Mucosa of descending colon (tissue), 3 donors: ENCODE data around the gene MESP2. TPM values are rescaled to one million over a fixed set of nuclear protein-coding genes. Genes with fewer than 3 reads are reported as not detected.

Experiments used
- ATAC-seq: fragments of 200-7000 bp; cut with Tn5 transposase; one replicate; pipeline ENCODE4 v1.9.1; 2020; ENCODE audit warnings: mild to moderate bottlenecking, moderate library complexity
- DNase-seq, 3 donors: peaks; one replicate each; pipeline ENCODE4 v3.0.0-alpha.2; 2020
- H3K36me3 ChIP-seq: fragments of 200-600 bp; one replicate; pipeline ENCODE4 v1.8.0; 2021; ENCODE audit warnings: low read depth, mild to moderate bottlenecking
- H3K4me1 ChIP-seq: fragments of 200-600 bp; one replicate; pipeline ENCODE4 v1.8.0; 2021; ENCODE audit warnings: low read depth, mild to moderate bottlenecking
- H3K4me3 ChIP-seq: fragments of 200-600 bp; one replicate; pipeline ENCODE4 v1.8.0; 2021; ENCODE audit warnings: mild to moderate bottlenecking
- H3K9me3 ChIP-seq: fragments of 200-600 bp; one replicate; pipeline ENCODE4 v1.8.0; 2021; ENCODE audit warnings: mild to moderate bottlenecking
- CTCF ChIP-seq: fragments of 200-600 bp; IDR thresholded peaks from one replicate; pipeline ENCODE4 v1.8.0; 2022; ENCODE audit warnings: antibody characterized with exemption, mild to moderate bottlenecking
- intact Hi-C, 2 donors: fragments of 100-400 bp; cut with DNase I in 1 of 2; cut with micrococcal nuclease in 1 of 2; formaldehyde crosslinking; loops; one replicate each; pipeline versions ENCODE4 v1.11.0 to v1.11.1; 2022; cut with DNase I, micrococcal nuclease
- long read RNA-seq, 2 donors: library from polyadenylated mRNA; unstranded; transcript quantifications; one replicate each; pipeline ENCODE4 v2.0.0, GENCODE V29; 2019 to 2021
- total RNA-seq, 3 donors: library from RNA; stranded (reverse); fragmentation: NEBNext Ultra II Directional in 2 of 3; extraction: Animal tissue kit (Norgen Biotek cat#: 25700) in 2 of 3; gene quantifications; one replicate each; pipeline versions ENCODE4 v1.2.1 to v1.2.4, GENCODE V29; 2021 to 2023
- donor health status: DM: no; HTN: no; CAD: no; lungs with moderate emphysema.
- donor health status: DM: no; HTN: no; CAD: no.
- donor health status: DM: no; HTN: yes; CAD: no.

Gene MESP2
- total RNA-seq: 1 to 10 TPM in 2 of 3 donors, under 1 TPM in 1; 0.79 to 4.7 (median 1.2) TPM
- long read RNA-seq, donor 1: 0 reads
- long read RNA-seq, donor 2: 0 reads

- ATAC-seq (peak; percentile 78), DNase-seq (peak; percentile 82 to 91 (median 88))
- intact Hi-C loops: no loop called here
- no peak within 1 kb of the TSS for H3K4me3 ChIP-seq
- no peaks in the 10 kb centered on the region for H3K9me3 ChIP-seq
- peaks cover 27% of the 10 kb centered on the region for H3K4me1 ChIP-seq
- TF ChIP-seq CTCF: peak; percentile 25
- H3K36me3 ChIP-seq: no peaks in the 10 kb centered on the region
Measured at GRCh38 chr15:89776274-89777072, at the start of gene MESP2. TSS of gene MESP2 (plus strand) at chr15:89776332. CDS start at chr15:89776358, 26 bp downstream.

- no peaks in the 10 kb centered on the region for H3K9me3 ChIP-seq
- no peak for TF ChIP-seq CTCF
- H3K36me3 ChIP-seq: no peaks in the 10 kb centered on the region
- H3K4me3 ChIP-seq: no peak overlapping the region
- ATAC-seq: peak; percentile 25
- no peak for DNase-seq
- intact Hi-C loops: no loop called here
- H3K4me1 ChIP-seq: no peaks in the 10 kb centered on the region
Measured at GRCh38 chr15:89728254-89728653, 47.9 kb upstream of the MESP2 start.

- Histone ChIP-seq H3K9me3 (no peaks in the 10 kb centered on the region), H3K4me3 (no peak overlapping the region), H3K4me1 (no peaks in the 10 kb centered on the region), H3K36me3 (no peaks in the 10 kb centered on the region)
- ATAC-seq: no peak
- intact Hi-C loops: loop anchor here in 1 of 2 donors (10.0 kb wide), 1 partner anchor 86 kb away; no protein-coding TSS in a partner anchor
- no peak for TF ChIP-seq CTCF
- DNase-seq: no peak
Measured at GRCh38 chr15:89731275-89731674, 44.9 kb upstream of the MESP2 start.

- intact Hi-C loops: loop anchor here in 1 of 2 donors (10.0 kb wide), 1 partner anchor 88 kb away; no protein-coding TSS in a partner anchor
- H3K36me3 ChIP-seq: no peaks in the 10 kb centered on the region
- no peaks in the 10 kb centered on the region for H3K9me3 ChIP-seq
- TF ChIP-seq CTCF: no peak
- ATAC-seq (no peak), DNase-seq (no peak)
- no peaks in the 10 kb centered on the region for H3K4me1 ChIP-seq
- H3K4me3 ChIP-seq: no peak overlapping the region
Measured at GRCh38 chr15:89732451-89733172, 43.5 kb upstream of the MESP2 start.

GRCh38 chr15:89735773-89736172, 40.4 kb upstream of the MESP2 start:
- DNase-seq (no peak), ATAC-seq (no peak)
- intact Hi-C loops: loop anchor here in 1 of 2 donors (10.0 kb wide), 1 partner anchor 91 kb away; no protein-coding TSS in a partner anchor

More at GRCh38 chr15:89735773-89736172, 40.4 kb upstream of the MESP2 start:
- no peak overlapping the region for H3K4me3 ChIP-seq
- H3K36me3 ChIP-seq: no peaks in the 10 kb centered on the region
- H3K4me1 ChIP-seq: no peaks in the 10 kb centered on the region
- no peak for TF ChIP-seq CTCF
- no peaks in the 10 kb centered on the region for H3K9me3 ChIP-seq
